ENCODE data around the gene QARS1. TPM values are rescaled to one million over a fixed set of nuclear protein-coding genes. Genes with fewer than 3 reads are reported as not detected.
A peak's percentile ranks its signal among the peaks of the same experiment; 100 is the strongest.

QARS1 gene
- total RNA-seq, 2 donors from 2014 or later = 150 to 166 TPM

- intact Hi-C loops (cut with DNase I) = no loop called here
- DNase-seq (no peak), ATAC-seq (no peak)
These were observed 17.5 kb upstream of the QARS1 start for GRCh38 chr3:49122022-49122421.

GRCh38 chr3:49121132-49121736 lies 16.7 kb upstream of the QARS1 start:
- no peak for ATAC-seq
- no peak for DNase-seq
- intact Hi-C loops (cut with DNase I) = no loop called here

GRCh38 chr3:49120438-49121131 lies 16.0 kb upstream of the QARS1 start, which contains the start of gene USP19:
Gene USP19, minus strand, starts transcription at chr3:49120823. Its CDS starts 1,678 bp downstream, at chr3:49119145.
- DNase-seq = peak; percentile 96
- peak; percentile 93 to 94 for ATAC-seq
- intact Hi-C loops (cut with DNase I) = no loop called here

- ATAC-seq = peak in 1 of 2 donors; percentile 2
- intact Hi-C loops (cut with DNase I) = no loop called here
- DNase-seq = no peak
These were observed 15.5 kb upstream of the QARS1 start for GRCh38 chr3:49120096-49120437.

- ATAC-seq = no peak
- DNase-seq = no peak
- intact Hi-C loops (cut with DNase I) = no loop called here
These were observed 14.9 kb upstream of the QARS1 start for GRCh38 chr3:49119439-49119838.

GRCh38 chr3:49119036-49119435 lies 14.5 kb upstream of the QARS1 start:
- no peak for ATAC-seq

GRCh38 chr3:49112262-49112661 lies 7.7 kb upstream of the QARS1 start:
- ATAC-seq = no peak
- DNase-seq = no peak
- intact Hi-C loops (cut with DNase I) = no loop called here

More at GRCh38 chr3:49119036-49119435, 14.5 kb upstream of the QARS1 start:
- DNase-seq = no peak
- intact Hi-C loops (cut with DNase I) = no loop called here

GRCh38 chr3:49111347-49111746 lies 6.8 kb upstream of the QARS1 start:
- intact Hi-C loops (cut with DNase I) = no loop called here
- no peak for DNase-seq
- no peak for ATAC-seq

- intact Hi-C loops (cut with DNase I) = no loop called here
- DNase-seq (no peak), ATAC-seq (no peak)
These were observed 6.2 kb upstream of the QARS1 start for GRCh38 chr3:49110780-49111179.

- intact Hi-C loops (cut with DNase I) = no loop called here
- ATAC-seq (no peak), DNase-seq (no peak)
These were observed 3.8 kb upstream of the QARS1 start for GRCh38 chr3:49108346-49108745.

GRCh38 chr3:49104052-49104426 lies 518 bp downstream of the QARS1 start:
- ATAC-seq (no peak), DNase-seq (no peak)
- intact Hi-C loops (cut with DNase I) = no loop called here

GRCh38 chr3:49100046-49100615 lies 4.4 kb downstream of the QARS1 start:
- ATAC-seq = no peak
- intact Hi-C loops (cut with DNase I) = no loop called here
- DNase-seq = peak; percentile 2

GRCh38 chr3:49098910-49099630 lies 5.5 kb downstream of the QARS1 start:
- DNase-seq (peak; percentile 8), ATAC-seq (no peak)
- intact Hi-C loops (cut with DNase I) = no loop called here

- no peak for ATAC-seq
- peak; percentile 33 for DNase-seq
- intact Hi-C loops (cut with DNase I) = no loop called here
These were observed 6.1 kb downstream of the QARS1 start for GRCh38 chr3:49098429-49098828.

- peak; percentile 92 to 93 for ATAC-seq
- intact Hi-C loops (cut with DNase I) = loop anchor here in 1 of 2 donors (1.0 kb wide), 1 partner anchor 39 kb away; the partner anchor contains the start of gene LAMB2
These were observed 10.4 kb downstream of the QARS1 start, which contains the start of gene QRICH1 for GRCh38 chr3:49093853-49094767. Gene QRICH1, minus strand, starts transcription at chr3:49094071. Its CDS starts 17,054 bp downstream, at chr3:49077017.

GRCh38 chr3:49092938-49093852 lies 11.4 kb downstream of the QARS1 start:
- peak; percentile 55 to 67 for ATAC-seq
- DNase-seq = peak; percentile 86
- intact Hi-C loops (cut with DNase I) = no loop called here

More at GRCh38 chr3:49093853-49094767, 10.4 kb downstream of the QARS1 start, which contains the start of gene QRICH1:
- DNase-seq = peak; percentile 97

GRCh38 chr3:49081429-49081828 lies 23.1 kb downstream of the QARS1 start:
- ATAC-seq (no peak), DNase-seq (no peak)
- intact Hi-C loops (cut with DNase I) = no loop called here

GRCh38 chr3:49079270-49079669 lies 25.3 kb downstream of the QARS1 start:
- intact Hi-C loops (cut with DNase I) = no loop called here

More at GRCh38 chr3:49079270-49079669, 25.3 kb downstream of the QARS1 start:
- ATAC-seq (no peak), DNase-seq (no peak)

Measured in left cardiac atrium (tissue), 4 donors.